H1 (cell line): ENCODE measurements around the gene ADO. TPM values are rescaled to one million over a fixed set of nuclear protein-coding genes. Genes with fewer than 3 reads are reported as not detected.
A peak's percentile ranks its signal among the peaks of the same experiment; 100 is the strongest.

Experiments used
- CTCF ChIA-PET: fragments of 300-600 bp; sonication (Branson Sonifier 250); formaldehyde crosslinking; loops from one replicate; lab custom pipeline; 2021; ENCODE audit not compliant: partially characterized antibody; lab: Charles Lee
- POLR2A ChIA-PET: fragments of 300-600 bp; sonication (Branson Sonifier 250); formaldehyde crosslinking; loops from one replicate; lab custom pipeline; 2021; ENCODE audit warnings: inconsistent platforms; ENCODE audit not compliant: partially characterized antibody; lab: Charles Lee
- DNase-seq, 2 experiments: peaks; one replicate each; pipeline versions ENCODE4 v3.0.0 to v3.0.0-alpha.2; 2010 to 2022; ENCODE audit warnings: low spot score in 2 of 2, low read depth in 1 of 2, mixed read lengths in 1 of 2
- FAIRE-seq: peaks from 2 replicates; lab custom pipeline; 2011; peaks lifted over from hg19 to GRCh38; lab: Jason Lieb, UNC
- H2AFZ ChIP-seq: 2 replicates; pipeline ENCODE4 v1.8.1; 2012; ENCODE audit warnings: low read length, inconsistent platforms
- H2AK5ac ChIP-seq: 2 replicates; pipeline ENCODE4 v1.6.1; 2013; ENCODE audit warnings: low read depth, low read length
- H2BK120ac ChIP-seq: replicated peaks from 2 replicates; pipeline ENCODE3; 2013; ENCODE audit warnings: low read depth, low read length, inconsistent platforms
- H2BK12ac ChIP-seq: 2 replicates; pipeline ENCODE4 v1.6.1; 2013; ENCODE audit warnings: low read depth, low read length
- H2BK15ac ChIP-seq: 2 replicates; pipeline ENCODE4 v1.6.1; 2013; ENCODE audit warnings: low read length
- H2BK20ac ChIP-seq: 2 replicates; pipeline ENCODE4 v1.6.1; 2013; ENCODE audit warnings: low read length
- H2BK5ac ChIP-seq: 2 replicates; pipeline ENCODE4 v1.6.1; 2013; ENCODE audit warnings: low read depth, low read length
- H3K14ac ChIP-seq: 2 replicates; pipeline ENCODE4 v1.6.1; 2013; ENCODE audit warnings: inconsistent platforms; ENCODE audit not compliant: insufficient read length
- H3K18ac ChIP-seq: 2 replicates; pipeline ENCODE4 v1.6.1; 2013; ENCODE audit warnings: low read length; ENCODE audit errors: extremely low read depth
- H3K23ac ChIP-seq: 2 replicates; pipeline ENCODE4 v1.6.1; 2013; ENCODE audit warnings: inconsistent platforms; ENCODE audit not compliant: insufficient read length
- H3K23me2 ChIP-seq: 2 replicates; pipeline ENCODE4 v1.6.1; 2013; ENCODE audit warnings: low read depth, low read length
- H3K27ac ChIP-seq: 2 replicates; pipeline ENCODE4 v1.6.1; 2011; ENCODE audit warnings: low read depth, low read length, inconsistent platforms
- H3K27me3 ChIP-seq, 4 experiments: replicated peaks in 1 of 4; 1 replicate in 1 of 4; 2 replicates in 3 of 4; pipeline versions ENCODE4 v1.6.1 to v1.8.1; 2011 to 2013; ENCODE audit warnings: low read length in 3 of 4, mild to moderate bottlenecking in 3 of 4, inconsistent platforms in 2 of 4, mixed read lengths in 2 of 4, moderate library complexity in 1 of 4; ENCODE audit not compliant: control insufficient read depth in 3 of 4, insufficient read depth in 3 of 4; ENCODE audit errors: extremely low read depth in 1 of 4
- H3K36me3 ChIP-seq, 4 experiments: 2 replicates each; pipeline versions ENCODE4 v1.6.1 to v1.8.1; 2011 to 2013; ENCODE audit warnings: mild to moderate bottlenecking in 4 of 4, low read length in 3 of 4, moderate library complexity in 2 of 4, control low read depth in 1 of 4, inconsistent platforms in 1 of 4; ENCODE audit not compliant: insufficient read depth in 4 of 4, control insufficient read depth in 2 of 4
- H3K4ac ChIP-seq: replicated peaks from 2 replicates; pipeline ENCODE3; 2013; ENCODE audit warnings: low read length, low read depth, mixed read lengths, inconsistent platforms; ENCODE audit not compliant: insufficient read length
- H3K4me1 ChIP-seq, 4 experiments: replicated peaks in 1 of 4; 1 replicate in 1 of 4; 2 replicates in 3 of 4; pipeline versions ENCODE4 v1.6.1 to v1.8.1; 2011 to 2013; ENCODE audit warnings: low read length in 3 of 4, inconsistent platforms in 2 of 4, mixed read lengths in 1 of 4; ENCODE audit not compliant: insufficient read depth in 4 of 4, control insufficient read depth in 3 of 4
- H3K4me2 ChIP-seq, 2 experiments: 2 replicates each; pipeline versions ENCODE4 v1.6.1 to v1.8.1; 2011 to 2013; ENCODE audit warnings: low read depth in 2 of 2, low read length in 2 of 2, control low read depth in 1 of 2, inconsistent platforms in 1 of 2, mild to moderate bottlenecking in 1 of 2; ENCODE audit not compliant: insufficient read depth in 1 of 2
- H3K4me3 ChIP-seq, 4 experiments: fragments of 200-600, 300-600 bp in 1 of 4; sonication (generic), shearing (Covaris generic), sonication (Bioruptor Twin) in 1 of 4; 2 replicates each; pipeline versions ENCODE4 v1.5.1 to v1.8.1; 2011 to 2016; ENCODE audit warnings: low read length in 4 of 4, low read depth in 3 of 4, control low read depth in 2 of 4, inconsistent platforms in 2 of 4, mild to moderate bottlenecking in 2 of 4, mixed read lengths in 1 of 4, moderate library complexity in 1 of 4; ENCODE audit not compliant: insufficient read depth in 2 of 4; ENCODE audit errors: extremely low read depth in 1 of 4
- H3K56ac ChIP-seq: replicated peaks from 2 replicates; pipeline ENCODE3; 2013; ENCODE audit warnings: low read depth, mild to moderate bottlenecking, mixed read lengths, low read length, inconsistent platforms; ENCODE audit not compliant: insufficient read length
- H3K79me1 ChIP-seq: 2 replicates; pipeline ENCODE4 v1.6.1; 2013; ENCODE audit warnings: low read depth, low read length, control low read depth
- H3K79me2 ChIP-seq, 2 experiments: 2 replicates each; pipeline versions ENCODE4 v1.6.1 to v1.8.1; 2012 to 2013; ENCODE audit warnings: low read length in 2 of 2, mild to moderate bottlenecking in 2 of 2, inconsistent platforms in 1 of 2; ENCODE audit not compliant: insufficient read depth in 2 of 2, control insufficient read depth in 1 of 2
- H3K9ac ChIP-seq, 4 experiments: replicated peaks in 1 of 4; 1 replicate in 1 of 4; 2 replicates in 3 of 4; pipeline versions ENCODE4 v1.6.1 to v1.8.1; 2011 to 2013; ENCODE audit warnings: low read depth in 3 of 4, low read length in 3 of 4, control low read depth in 2 of 4, mild to moderate bottlenecking in 2 of 4, moderate library complexity in 2 of 4, inconsistent platforms in 1 of 4; ENCODE audit errors: extremely low read depth in 1 of 4
- H3K9me3 ChIP-seq, 2 experiments: 2 replicates each; pipeline versions ENCODE4 v1.6.1 to v1.8.1; 2012 to 2013; ENCODE audit warnings: mild to moderate bottlenecking in 2 of 2, moderate library complexity in 2 of 2, control low read depth in 1 of 2, inconsistent platforms in 1 of 2, low read depth in 1 of 2, low read length in 1 of 2, mixed read lengths in 1 of 2; ENCODE audit not compliant: insufficient read depth in 2 of 2
- H4K20me1 ChIP-seq, 2 experiments: replicated peaks in 1 of 2; 2 replicates each; pipeline versions ENCODE3 to v1.8.1; 2011 to 2013; ENCODE audit warnings: inconsistent platforms in 2 of 2, low read length in 2 of 2, mild to moderate bottlenecking in 1 of 2; ENCODE audit not compliant: insufficient read depth in 2 of 2, control insufficient read depth in 1 of 2
- H4K5ac ChIP-seq: 2 replicates; pipeline ENCODE4 v1.6.1; 2013; ENCODE audit warnings: low read length, low read depth, mixed read lengths, inconsistent platforms; ENCODE audit not compliant: insufficient read length
- H4K8ac ChIP-seq: 2 replicates; pipeline ENCODE4 v1.8.0; 2013; ENCODE audit warnings: mild to moderate bottlenecking, moderate library complexity, low read length, inconsistent platforms; ENCODE audit not compliant: insufficient read depth; ENCODE audit errors: extremely low read depth
- H4K91ac ChIP-seq: replicated peaks from 2 replicates; pipeline ENCODE3; 2013; ENCODE audit warnings: low read length, mixed read lengths, inconsistent platforms; ENCODE audit not compliant: insufficient read length
- CHD2 ChIP-seq: IDR thresholded peaks from 2 replicates; pipeline ENCODE4 v1.6.1; 2012; ENCODE audit warnings: low read length, improper control_type of control experiment
- MAFK ChIP-seq: IDR thresholded peaks from 2 replicates; pipeline ENCODE4 v1.6.1; 2012; ENCODE audit warnings: low read depth, mild to moderate bottlenecking, improper control_type of control experiment, low read length
- RAD21 ChIP-seq, 2 experiments: IDR thresholded peaks in 1 of 2; conservative IDR thresholded peaks in 1 of 2; 2 replicates each; pipeline ENCODE4 v1.6.1; 2011; ENCODE audit warnings: low read depth in 2 of 2, low read length in 2 of 2, improper control_type of control experiment in 1 of 2, inconsistent platforms in 1 of 2, mild to moderate bottlenecking in 1 of 2, moderate library complexity in 1 of 2
- RXRA ChIP-seq: IDR thresholded peaks from 2 replicates; pipeline ENCODE4 v1.6.1; 2011; ENCODE audit warnings: low read depth, mild to moderate bottlenecking, low read length, moderate library complexity; ENCODE audit not compliant: insufficient read depth
- TAF1 ChIP-seq: IDR thresholded peaks from 2 replicates; pipeline ENCODE4 v1.6.1; 2011; ENCODE audit warnings: mild to moderate bottlenecking, low read depth, low read length
- WGBS, 2 experiments: shearing (Covaris generic) in 1 of 2; methylation state at CpG; one replicate each; pipeline versions ENCODE4 v1.1.6 to v1.1.7; 2013 to 2015; ENCODE audit warnings: low lambda C conversion rate in 2 of 2, mixed read lengths in 2 of 2, inconsistent platforms in 1 of 2, low coverage in 1 of 2, missing lambda C conversion rate in 1 of 2; ENCODE audit not compliant: insufficient replicate concordance in 2 of 2, insufficient coverage in 1 of 2, insufficient read length in 1 of 2; ENCODE audit errors: extremely low coverage in 1 of 2, missing lambda C conversion rate in 1 of 2; 5-methylcytosine and 5-hydroxymethylcytosine counted together
- polyA plus RNA-seq, 7 experiments: library from polyadenylated mRNA; depleted of rRNA in 3 of 7; stranded (reverse) in 5 of 7; unstranded in 2 of 7; fragments of >200 nt in 5 of 7; fragments of 200-250 nt in 2 of 7; gene quantifications; 1 replicate in 5 of 7; 2 replicates in 1 of 7; 4 replicates in 1 of 7; pipeline versions ENCODE4 v1.2.1 to v1.2.3, GENCODE V29; 2011 to 2013; ENCODE audit warnings: missing spikeins in 2 of 7, mixed read lengths in 2 of 7
- total RNA-seq: library from RNA; stranded (reverse); fragmentation: NEBNext Ultra II Directional; extraction: Animal tissue kit (Norgen Biotek cat#: 25700); gene quantifications from 2 replicates; pipeline ENCODE4 v1.2.1, GENCODE V29; 2021

ADO gene
- total and polyA plus RNA-seq, 2 of the 8 experiments (the other 6 are each of a cell fraction or from before 2014, with no cell fraction given): 18.7 to 27.9 TPM

GRCh38 chr10:62853710-62854109 is 49.2 kb downstream of the ADO start:
- DNase-seq: no peak
- Histone ChIP-seq H4K8ac (no peak overlapping the region), H3K56ac (no peak overlapping the region), H3K23me2 (no peaks in the 10 kb centered on the region), H3K4ac (no peak overlapping the region), H3K4me2 (no peak overlapping the region), H3K79me1 (no peaks in the 10 kb centered on the region), H2BK5ac (no peak overlapping the region), H2AFZ (0 out of 2 replicates have a peak overlapping the region, but pooled peaks have one; percentile 69), H3K79me2 (no peaks in the 10 kb centered on the region), H3K27ac (no peak overlapping the region), H3K4me1 (no peaks in the 10 kb centered on the region; a peak in 1 of 7 replicates), H3K23ac (no peak overlapping the region), H2AK5ac (no peak overlapping the region), H4K20me1 (no peaks in the 10 kb centered on the region), H2BK20ac (no peak overlapping the region), H4K91ac (no peak overlapping the region), H2BK120ac (no peak overlapping the region), H3K4me3 (no peak overlapping the region), H2BK12ac (no peak overlapping the region), H3K36me3 (no peaks in the 10 kb centered on the region), H3K9ac (no peak overlapping the region)
- POLR2A ChIA-PET: no interaction called here
- CTCF ChIA-PET: interaction anchor here (0.8 to 3.1 kb wide), 5 partner anchors 9 to 243 kb away, joined by 3 to 19 read pairs (median 4); no protein-coding TSS in a partner anchor
- FAIRE-seq: no peak
- no peak for TF ChIP-seq CHD2
- TF ChIP-seq RXRA: no peak
- TF ChIP-seq RAD21 (IDR thresholded peaks at IDR 0.05 in 1 of 2, conservative IDR thresholded peaks at IDR 0.05 in 1 of 2; ENCODE audit: low read depth in 2 of 2, low read length in 2 of 2): peak in 1 of 2 experiments; percentile 13; a peak in 1 of 4 replicates
- TF ChIP-seq MAFK: no peak
- no peak for TF ChIP-seq TAF1
- TF ChIP-seq, all 59 proteins: peak for 1
- Histone ChIP-seq H4K5ac (no peak overlapping the region), H3K14ac (no peak overlapping the region), H3K18ac (no peak overlapping the region), H3K27me3 (no peaks in the 10 kb centered on the region), H3K9me3 (no peaks in the 10 kb centered on the region), H2BK15ac (no peak overlapping the region)
- 94% methylated on average over 5 of the region's 5 CpGs; no CpG with 5 or more reads in 1 of the 2 experiments for WGBS, 2 experiments
